Endometrial microvascular endothelial cells (primary cell): ENCODE data around the gene CRKL. TPM values are rescaled to one million over a fixed set of nuclear protein-coding genes. Genes with fewer than 3 reads are reported as not detected.
"Not testable (repeated sequence)": the region's sequence is repeated elsewhere in the genome, so short reads cannot be mapped to it uniquely, and the experiment has no call there.

Experiments used
- in situ Hi-C: cut with HindIII; loops from 2 replicates; pipeline ENCODE4 v1.10.0; 2017; ENCODE audit warnings: low sequenced_read_pairs, low pct_unique_long_range_greater_than_20kb; ENCODE audit errors: inconsistent ontology term
- total RNA-seq: library from RNA; depleted of rRNA; stranded (reverse); fragments of >200 nt; gene quantifications from one replicate; pipeline ENCODE4 v1.2.3, GENCODE V29; 2015; ENCODE audit errors: inconsistent ontology term

CRKL gene
- total RNA-seq: 55.8 TPM

GRCh38 chr22:20916916-20917810 lies at the start of gene CRKL:
Gene CRKL (plus strand): TSS chr22:20917407. CDS start chr22:20917935, 528 bp downstream.
- in situ Hi-C loops: no loop called here

GRCh38 chr22:20868025-20868962 lies 48.9 kb upstream of the CRKL start:
- in situ Hi-C loops: no loop called here

- in situ Hi-C loops: no loop called here
Measured at GRCh38 chr22:20869234-20869633, 48.0 kb upstream of the CRKL start.

GRCh38 chr22:20873214-20873613 lies 44.0 kb upstream of the CRKL start:
- in situ Hi-C loops: no loop called here

- in situ Hi-C loops: no loop called here
Measured at GRCh38 chr22:20875296-20875695, 41.9 kb upstream of the CRKL start.

- in situ Hi-C loops: no loop called here
Measured at GRCh38 chr22:20877715-20878114, 39.5 kb upstream of the CRKL start.

GRCh38 chr22:20881231-20881630 lies 36.0 kb upstream of the CRKL start:
- in situ Hi-C loops: no loop called here

- in situ Hi-C loops: no loop called here
Measured at GRCh38 chr22:20881869-20882815, 35.1 kb upstream of the CRKL start.

GRCh38 chr22:20882855-20883254 lies 34.4 kb upstream of the CRKL start:
- in situ Hi-C loops: no loop called here

GRCh38 chr22:20884454-20884853 lies 32.8 kb upstream of the CRKL start:
- in situ Hi-C loops: no loop called here

GRCh38 chr22:20885017-20885556 lies 32.1 kb upstream of the CRKL start:
- in situ Hi-C loops: no loop called here

- in situ Hi-C loops: no loop called here
Measured at GRCh38 chr22:20885557-20886323, 31.5 kb upstream of the CRKL start.

GRCh38 chr22:20887375-20887774 lies 29.8 kb upstream of the CRKL start:
- in situ Hi-C loops: no loop called here

- in situ Hi-C loops: no loop called here
Measured at GRCh38 chr22:20889025-20889704, 28.0 kb upstream of the CRKL start.

- in situ Hi-C loops: no loop called here
Measured at GRCh38 chr22:20889904-20890540, 27.2 kb upstream of the CRKL start.

- in situ Hi-C loops: no loop called here
Measured at GRCh38 chr22:20890975-20891374, 26.2 kb upstream of the CRKL start.

GRCh38 chr22:20897737-20898136 lies 19.5 kb upstream of the CRKL start:
- in situ Hi-C loops: not testable (repeated sequence)
